LNCAP (cell line): ENCODE data around the gene CACNA1H.

Experiments used
- CTCF ChIP-seq: fragments of 450-650 bp; IDR thresholded peaks from 2 replicates; pipeline ENCODE4 v1.5.1; 2017; ENCODE audit warnings: mild to moderate bottlenecking

Gene CACNA1H

GRCh38 chr16:1129106-1129960 is 23.6 kb upstream of the CACNA1H start:
- no peak for TF ChIP-seq CTCF

GRCh38 chr16:1130382-1130781 is 22.5 kb upstream of the CACNA1H start:
- TF ChIP-seq CTCF: no peak

GRCh38 chr16:1131378-1131994 is 21.4 kb upstream of the CACNA1H start:
- no peak for TF ChIP-seq CTCF

- no peak for TF ChIP-seq CTCF
Measured at GRCh38 chr16:1132431-1132830, 20.5 kb upstream of the CACNA1H start.

GRCh38 chr16:1133271-1133670 is 19.6 kb upstream of the CACNA1H start:
- TF ChIP-seq CTCF: no peak

GRCh38 chr16:1133810-1134520 is 18.9 kb upstream of the CACNA1H start:
- TF ChIP-seq CTCF: no peak

- no peak for TF ChIP-seq CTCF
Measured at GRCh38 chr16:1134776-1135458, 18.0 kb upstream of the CACNA1H start.
